GM21360 (cell line): Measurements from ENCODE around the gene LRIT3.

Experiments
- ATAC-seq: cut with Tn5 transposase; IDR thresholded peaks from one replicate; pipeline ENCODE4 v1.9.1; 2021; ENCODE audit warnings: mild to moderate bottlenecking, moderate library complexity; ENCODE audit not compliant: unreplicated experiment

LRIT3 gene

GRCh38 chr4:109902559-109903251, 54.8 kb downstream of the LRIT3 start:
- ATAC-seq = no peak

GRCh38 chr4:109908731-109909130, 60.8 kb downstream of the LRIT3 start:
- no peak for ATAC-seq

- ATAC-seq = no peak
These were observed 62.3 kb downstream of the LRIT3 start for GRCh38 chr4:109910256-109910655.

- peak; percentile 53 for ATAC-seq
These were observed 65.0 kb downstream of the LRIT3 start, which contains the start of gene EGF for GRCh38 chr4:109912706-109913595. Gene EGF, plus strand, starts transcription at chr4:109912883. Its CDS starts 453 bp downstream, at chr4:109913336.

- no peak for ATAC-seq
These were observed 65.8 kb downstream of the LRIT3 start for GRCh38 chr4:109913596-109914241.

- no peak for ATAC-seq
These were observed 66.4 kb downstream of the LRIT3 start for GRCh38 chr4:109914322-109914721.

- ATAC-seq = no peak
These were observed 67.6 kb downstream of the LRIT3 start for GRCh38 chr4:109915385-109916026.

- ATAC-seq = no peak
These were observed 68.1 kb downstream of the LRIT3 start for GRCh38 chr4:109916027-109916409.

GRCh38 chr4:109921384-109921808, 73.5 kb downstream of the LRIT3 start:
- ATAC-seq = no peak
